BLaER1 (cell line): ENCODE results near the gene ECM1.

ENCODE experiments used
- H3K27ac ChIP-seq: shearing (Covaris generic); formaldehyde crosslinking; 2 replicates; pipeline ENCODE4 v1.8.1; 2022
- H3K27me3 ChIP-seq: shearing (Covaris generic); formaldehyde crosslinking; 2 replicates; pipeline ENCODE4 v1.8.1; 2022
- H3K36me3 ChIP-seq: shearing (Covaris generic); formaldehyde crosslinking; 2 replicates; pipeline ENCODE4 v1.8.1; 2022
- H3K4me1 ChIP-seq: shearing (Covaris generic); formaldehyde crosslinking; 2 replicates; pipeline ENCODE4 v1.8.1; 2022
- H3K4me2 ChIP-seq: shearing (Covaris generic); formaldehyde crosslinking; 2 replicates; pipeline ENCODE4 v1.8.1; 2022
- H3K4me3 ChIP-seq: shearing (Covaris generic); formaldehyde crosslinking; 2 replicates; pipeline ENCODE4 v1.8.1; 2022
- H3K9ac ChIP-seq: shearing (Covaris generic); formaldehyde crosslinking; 2 replicates; pipeline ENCODE4 v1.8.1; 2022
- H3K9me3 ChIP-seq: shearing (Covaris generic); formaldehyde crosslinking; 2 replicates; pipeline ENCODE4 v1.8.1; 2022
- H4K20me1 ChIP-seq: shearing (Covaris generic); formaldehyde crosslinking; 2 replicates; pipeline ENCODE4 v1.8.1; 2022
- Cebpa-rat ChIP-seq: shearing (Covaris generic); IDR thresholded peaks from 2 replicates; pipeline ENCODE4 v1.8.1; 2022

The ECM1 gene

DNA sequence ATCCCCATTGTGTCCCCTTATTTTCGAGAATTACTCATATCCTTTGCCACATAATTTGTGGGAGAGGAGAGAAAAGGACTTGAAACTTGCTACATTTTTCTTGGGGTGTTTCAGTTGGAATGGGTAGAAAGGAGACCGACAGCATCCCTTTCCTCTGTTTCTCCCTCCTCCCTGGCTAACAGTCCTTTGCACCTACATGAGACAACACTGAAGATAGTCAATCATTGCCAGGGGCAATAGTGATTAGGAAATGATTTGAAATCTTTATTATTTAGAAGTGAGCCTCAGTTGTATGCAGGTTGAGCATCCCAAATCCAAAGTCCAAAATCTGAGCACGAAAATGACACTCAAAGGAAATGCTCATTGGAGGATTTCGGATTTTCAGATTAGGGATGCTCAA, 28.5 kb upstream of the ECM1 start:
- H4K20me1 ChIP-seq: no peaks in the 10 kb centered on the region
- no peaks in the 10 kb centered on the region for H3K27me3 ChIP-seq
- no peak for TF ChIP-seq Cebpa-rat
- H3K9ac ChIP-seq: no peak overlapping the region
- H3K4me3 ChIP-seq: no peak overlapping the region
- H3K27ac ChIP-seq: no peak overlapping the region
- H3K36me3 ChIP-seq: no peaks in the 10 kb centered on the region; the same call in 1 of the 2 replicates
- no peak overlapping the region for H3K4me2 ChIP-seq
- H3K9me3 ChIP-seq: no peaks in the 10 kb centered on the region
- no peaks in the 10 kb centered on the region for H3K4me1 ChIP-seq

DNA sequence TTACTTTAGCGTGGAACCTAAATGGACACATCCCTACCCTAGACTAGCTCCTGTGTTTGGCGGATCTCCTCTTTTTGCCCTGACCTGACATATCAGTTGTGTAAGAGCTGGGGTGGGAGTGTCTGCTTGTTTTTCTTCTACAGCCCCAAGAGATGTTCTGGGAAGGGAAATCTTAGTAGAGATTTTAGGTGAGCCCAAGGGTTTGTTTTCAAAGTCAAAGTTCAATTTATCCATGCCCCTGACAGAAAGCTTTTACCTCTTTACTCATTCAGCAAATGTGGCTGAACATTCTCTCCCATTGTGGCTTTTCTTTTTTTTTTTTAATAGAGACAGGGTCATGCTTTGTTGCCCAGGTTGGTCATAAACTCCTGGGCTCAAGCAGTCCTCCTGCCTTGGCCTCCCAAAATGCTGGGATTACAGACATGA, 28.0 kb upstream of the ECM1 start:
- Histone ChIP-seq H3K36me3 (no peaks in the 10 kb centered on the region), H3K4me2 (no peak overlapping the region), H3K9me3 (no peaks in the 10 kb centered on the region), H3K27me3 (no peaks in the 10 kb centered on the region), H3K4me3 (no peak overlapping the region), H3K9ac (no peak overlapping the region), H3K4me1 (no peaks in the 10 kb centered on the region), H3K27ac (no peak overlapping the region), H4K20me1 (no peaks in the 10 kb centered on the region)
- no peak for TF ChIP-seq Cebpa-rat

DNA sequence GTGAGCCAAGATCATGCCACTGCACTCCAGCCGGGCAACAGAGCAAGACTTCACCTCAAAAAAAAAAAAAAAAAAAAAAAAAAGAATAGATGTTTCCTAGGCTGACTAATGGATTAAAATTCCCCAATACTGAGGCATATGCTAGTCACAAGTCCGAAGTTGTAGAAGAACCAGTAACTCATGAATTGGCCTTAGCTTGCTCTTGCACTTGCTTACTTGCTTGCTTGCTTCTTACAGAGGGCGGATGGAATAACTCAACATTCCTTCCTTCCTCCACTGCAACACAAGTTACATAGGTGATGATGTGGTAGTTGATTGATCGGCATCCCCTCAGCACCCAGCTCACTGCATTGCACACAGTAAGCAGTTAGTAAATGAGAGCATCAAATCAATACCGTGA, 23.5 kb upstream of the ECM1 start:
- no peak overlapping the region for H3K27ac ChIP-seq
- H4K20me1 ChIP-seq: no peaks in the 10 kb centered on the region
- no peak overlapping the region for H3K4me3 ChIP-seq
- H3K9me3 ChIP-seq: no peaks in the 10 kb centered on the region
- no peaks in the 10 kb centered on the region for H3K27me3 ChIP-seq
- H3K36me3 ChIP-seq: peaks cover 4% of the 10 kb centered on the region; the same call in 1 of the 2 replicates
- TF ChIP-seq Cebpa-rat: no peak
- no peak overlapping the region for H3K9ac ChIP-seq
- H3K4me1 ChIP-seq: peaks cover 17% of the 10 kb centered on the region
- no peak overlapping the region for H3K4me2 ChIP-seq

DNA sequence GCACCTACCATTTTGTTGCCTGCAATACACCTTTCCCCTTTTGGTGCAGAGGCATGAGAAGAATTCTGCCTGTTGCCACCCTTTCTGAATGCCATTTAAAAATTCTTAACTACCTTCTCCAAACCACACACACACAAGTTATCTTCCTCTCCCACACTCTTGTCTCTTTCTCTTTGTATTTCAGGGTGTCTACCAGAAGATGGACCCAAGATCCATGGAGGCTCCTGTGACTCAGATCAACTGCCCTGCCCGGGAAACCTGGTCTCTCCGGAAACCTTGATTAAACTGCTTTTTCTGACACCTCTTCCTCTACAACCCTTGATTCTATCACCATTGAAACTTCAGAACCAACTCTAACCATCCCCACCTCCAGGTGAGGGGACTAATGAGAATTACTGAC, 23.0 kb upstream of the ECM1 start:
- Histone ChIP-seq H4K20me1 (no peaks in the 10 kb centered on the region), H3K4me3 (no peak overlapping the region), H3K36me3 (peaks cover 8% of the 10 kb centered on the region; the same call in 1 of the 2 replicates), H3K9ac (no peak overlapping the region), H3K4me2 (no peak overlapping the region), H3K4me1 (peaks cover 17% of the 10 kb centered on the region), H3K27ac (no peak overlapping the region), H3K27me3 (no peaks in the 10 kb centered on the region), H3K9me3 (no peaks in the 10 kb centered on the region)
- no peak for TF ChIP-seq Cebpa-rat

DNA sequence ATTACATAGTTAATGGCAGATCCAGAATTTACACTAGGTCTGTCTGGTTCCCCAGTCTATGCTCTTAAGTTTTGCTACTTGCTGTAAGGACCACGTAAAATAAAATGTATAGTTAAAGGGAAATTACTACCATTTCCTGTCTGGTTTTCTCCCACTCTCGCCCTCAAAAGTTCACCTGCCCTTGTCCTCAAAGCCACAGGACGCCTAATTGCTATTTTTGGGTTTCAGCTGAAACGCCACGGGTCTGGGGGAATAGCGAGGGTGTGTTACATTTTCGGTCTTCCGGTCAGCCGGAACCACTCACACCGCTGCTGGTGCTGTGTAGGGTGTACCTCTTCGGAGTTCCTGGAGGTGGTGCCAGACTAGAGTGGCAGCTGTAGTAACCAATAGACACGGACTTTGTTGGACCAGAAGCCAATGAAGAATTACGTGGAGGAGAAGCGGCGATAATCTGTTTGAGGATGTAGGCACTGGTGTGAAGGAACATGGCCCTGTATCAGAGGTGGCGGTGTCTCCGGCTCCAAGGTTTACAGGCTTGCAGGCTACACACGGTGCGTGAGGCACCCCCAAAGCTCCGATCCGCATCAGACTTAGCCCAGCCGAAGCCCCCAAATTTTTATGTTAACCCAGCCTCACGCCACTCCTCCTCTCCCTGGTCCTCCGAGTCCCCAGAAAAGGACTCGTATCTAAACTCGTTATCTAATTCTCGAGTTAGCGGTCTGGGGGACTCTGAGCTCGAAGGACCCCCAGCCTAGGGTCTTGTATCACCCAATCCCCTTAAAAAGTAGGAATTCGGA, 20.7 kb upstream of the ECM1 start, which contains the start of gene TARS2:
Gene TARS2, plus strand, starts transcription at position 454 of the 797 bp plus-strand sequence. Its CDS starts 32 bp downstream, at position 486.
- Histone ChIP-seq H3K27ac (peak within 1 kb of the TSS; percentile 84), H3K9ac (peak within 1 kb of the TSS; percentile 86), H3K36me3 (peaks cover 31% of the 10 kb centered on the region), H3K9me3 (no peaks in the 10 kb centered on the region), H3K27me3 (no peaks in the 10 kb centered on the region), H4K20me1 (no peaks in the 10 kb centered on the region), H3K4me2 (peak within 1 kb of the TSS; percentile 95), H3K4me3 (peak within 1 kb of the TSS; percentile 83), H3K4me1 (peaks cover 17% of the 10 kb centered on the region)
- no peak for TF ChIP-seq Cebpa-rat

DNA sequence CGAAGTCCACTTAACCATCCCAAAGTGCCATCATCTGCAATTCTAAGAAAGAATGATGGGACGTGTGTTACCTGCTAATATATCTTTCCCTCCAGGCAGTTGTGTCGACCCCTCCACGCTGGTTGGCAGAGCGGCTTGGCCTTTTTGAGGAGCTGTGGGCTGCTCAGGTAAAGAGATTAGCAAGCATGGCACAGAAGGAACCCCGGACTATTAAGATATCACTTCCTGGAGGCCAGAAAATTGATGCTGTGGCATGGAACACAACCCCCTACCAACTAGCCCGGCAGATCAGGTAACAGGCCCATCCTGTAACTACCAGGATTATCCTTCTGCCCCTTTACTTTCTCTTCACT, 20.2 kb upstream of the ECM1 start:
- Histone ChIP-seq H3K27me3 (no peaks in the 10 kb centered on the region), H3K4me1 (peaks cover 17% of the 10 kb centered on the region), H3K4me3 (peak overlapping the region; percentile 83), H3K27ac (peak overlapping the region; percentile 84), H4K20me1 (no peaks in the 10 kb centered on the region), H3K4me2 (peak overlapping the region; percentile 95), H3K36me3 (peaks cover 37% of the 10 kb centered on the region), H3K9ac (peak overlapping the region; percentile 86), H3K9me3 (no peaks in the 10 kb centered on the region)
- TF ChIP-seq Cebpa-rat: no peak

DNA sequence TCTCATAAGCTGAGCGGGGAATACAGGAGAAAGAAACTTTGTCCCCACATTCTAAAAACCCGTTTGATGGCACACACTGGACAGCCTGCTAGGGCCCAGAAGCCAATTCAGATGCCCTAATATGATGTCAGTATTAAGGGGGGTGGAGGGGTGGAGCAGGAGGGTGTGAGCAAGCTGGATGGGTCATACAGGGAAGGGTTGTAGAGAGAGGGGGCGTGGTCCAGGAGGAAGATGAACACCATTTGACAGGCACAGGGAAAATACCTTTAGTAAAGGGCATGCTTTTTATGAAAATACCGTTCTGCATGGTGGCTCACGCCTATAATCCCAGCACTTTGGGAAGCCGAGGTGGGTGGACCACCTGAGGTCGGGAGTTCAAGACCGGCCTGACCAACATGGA, 14.7 kb upstream of the ECM1 start:
- peaks cover 15% of the 10 kb centered on the region for H3K4me1 ChIP-seq
- H3K27me3 ChIP-seq: no peaks in the 10 kb centered on the region
- no peak overlapping the region for H3K4me3 ChIP-seq
- peaks cover 90% of the 10 kb centered on the region for H3K36me3 ChIP-seq
- no peaks in the 10 kb centered on the region for H3K9me3 ChIP-seq
- H3K9ac ChIP-seq: no peak overlapping the region
- TF ChIP-seq Cebpa-rat: no peak
- H4K20me1 ChIP-seq: no peaks in the 10 kb centered on the region
- H3K4me2 ChIP-seq: no peak overlapping the region
- no peak overlapping the region for H3K27ac ChIP-seq

DNA sequence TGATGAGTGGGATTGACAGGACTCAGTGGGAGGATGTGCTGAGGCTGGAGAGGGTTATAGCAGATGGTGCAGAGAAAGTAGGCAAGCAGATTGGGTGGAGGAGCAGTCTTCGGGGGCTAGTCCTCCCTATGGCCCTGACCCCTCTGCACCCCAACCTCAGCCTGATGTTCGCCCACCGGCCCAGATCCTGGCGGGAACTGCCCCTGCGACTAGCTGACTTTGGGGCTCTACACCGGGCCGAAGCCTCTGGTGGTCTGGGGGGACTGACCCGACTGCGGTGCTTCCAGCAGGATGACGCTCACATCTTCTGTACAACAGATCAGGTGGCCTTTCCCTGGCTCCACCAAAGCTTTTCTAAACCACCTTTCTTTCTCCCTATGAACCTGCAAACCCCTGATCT, 9.6 kb upstream of the ECM1 start:
- H3K36me3 ChIP-seq: peaks cover 89% of the 10 kb centered on the region

DNA sequence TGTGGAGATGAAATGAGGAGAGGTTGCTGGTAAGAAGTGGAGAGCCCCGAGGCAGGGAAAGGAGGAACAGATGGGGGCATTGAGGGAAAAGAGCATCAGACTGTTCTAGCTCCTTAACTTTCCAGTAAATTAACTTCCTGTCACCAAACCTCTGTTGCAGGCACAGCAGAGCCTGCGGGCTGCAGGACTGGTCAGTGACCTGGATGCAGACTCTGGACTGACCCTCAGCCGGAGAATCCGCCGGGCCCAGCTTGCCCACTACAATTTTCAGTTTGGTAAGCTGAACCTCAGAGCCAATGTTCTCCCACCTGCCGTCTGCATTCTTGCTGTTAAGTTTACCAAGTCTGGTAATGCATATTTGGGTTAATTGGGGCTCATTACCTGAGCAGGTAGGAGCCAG, 2.5 kb upstream of the ECM1 start:
- H3K27me3 ChIP-seq: no peaks in the 10 kb centered on the region
- no peak overlapping the region for H3K27ac ChIP-seq
- H4K20me1 ChIP-seq: no peaks in the 10 kb centered on the region
- H3K9me3 ChIP-seq: no peaks in the 10 kb centered on the region
- no peak overlapping the region for H3K4me3 ChIP-seq
- H3K36me3 ChIP-seq: peaks cover 63% of the 10 kb centered on the region
- no peak overlapping the region for H3K9ac ChIP-seq
- H3K4me2 ChIP-seq: no peak overlapping the region
- no peak for TF ChIP-seq Cebpa-rat
- peaks cover 33% of the 10 kb centered on the region for H3K4me1 ChIP-seq

More for the DNA sequence above, 9.6 kb upstream of the ECM1 start:
- TF ChIP-seq Cebpa-rat: no peak
- Histone ChIP-seq H3K9me3 (no peaks in the 10 kb centered on the region), H3K27me3 (no peaks in the 10 kb centered on the region), H3K9ac (peak overlapping the region; percentile 61), H3K4me1 (peaks cover 18% of the 10 kb centered on the region), H3K4me3 (no peak overlapping the region; the same call in 1 of the 2 replicates), H3K27ac (peak overlapping the region; percentile 87), H4K20me1 (no peaks in the 10 kb centered on the region), H3K4me2 (peak overlapping the region; percentile 81)

DNA sequence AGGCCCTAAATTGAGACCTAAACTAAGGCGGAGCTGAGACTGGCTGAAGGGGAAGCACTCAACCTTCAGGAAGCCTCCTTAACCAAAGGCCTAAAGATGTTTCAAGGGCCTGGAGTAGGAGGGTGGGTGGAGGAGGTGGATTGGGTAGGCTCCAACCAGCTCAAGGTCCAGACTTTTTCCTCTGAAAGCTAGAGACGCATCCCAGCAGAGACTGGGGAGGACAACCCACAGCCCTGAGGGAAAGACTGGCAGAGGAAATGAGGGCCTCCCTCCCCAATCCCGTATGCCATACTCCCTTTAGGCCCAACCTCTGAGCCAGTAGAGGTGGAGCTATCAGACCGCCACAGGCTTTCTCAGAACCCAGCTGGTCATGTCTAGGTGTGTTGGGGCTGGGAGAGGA, 1.1 kb downstream of the ECM1 start:
- TF ChIP-seq Cebpa-rat: no peak
- Histone ChIP-seq H3K4me1 (peaks cover 69% of the 10 kb centered on the region), H3K4me2 (peak overlapping the region; percentile 83), H4K20me1 (no peaks in the 10 kb centered on the region), H3K27me3 (no peaks in the 10 kb centered on the region), H3K4me3 (peak overlapping the region; percentile 57), H3K27ac (peak overlapping the region; percentile 80), H3K36me3 (peaks cover 55% of the 10 kb centered on the region), H3K9me3 (no peaks in the 10 kb centered on the region), H3K9ac (peak overlapping the region; percentile 77)
